Transverse colon (tissue), 4 donors: ENCODE data around the gene CNTNAP2. TPM values are rescaled to one million over a fixed set of nuclear protein-coding genes. Genes with fewer than 3 reads are reported as not detected.
"Not testable (repeated sequence)": the region's sequence is repeated elsewhere in the genome, so short reads cannot be mapped to it uniquely, and the experiment has no call there.

ENCODE experiments used
- DNase-seq: peaks from one replicate; pipeline ENCODE4 v3.0.0-alpha.2; 2019
- H3K27ac ChIP-seq, 4 donors: fragments of 200-600 bp; sonication (generic); 2 replicates each; pipeline ENCODE4 v1.5.1; 2016 to 2018; ENCODE audit warnings: inconsistent platforms in 4 of 4
- H3K27me3 ChIP-seq: fragments of 200-600 bp; sonication (generic); 2 replicates; pipeline ENCODE4 v1.5.1; 2017; ENCODE audit warnings: inconsistent platforms
- H3K36me3 ChIP-seq, 4 donors: fragments of 200-600 bp; sonication (generic); 2 replicates each; pipeline ENCODE4 v1.5.1; 2017 to 2019; ENCODE audit warnings: inconsistent platforms in 4 of 4
- H3K4me1 ChIP-seq, 4 donors: fragments of 200-600 bp; sonication (generic); 2 replicates each; pipeline ENCODE4 v1.5.1; 2017 to 2020; ENCODE audit warnings: inconsistent platforms in 4 of 4
- H3K4me3 ChIP-seq, 4 donors: fragments of 200-600 bp; sonication (generic); 1 replicate in 1 of 4; 2 replicates in 3 of 4; pipeline versions ENCODE4 v1.5.1 to v1.6.1; 2017 to 2019; ENCODE audit warnings: inconsistent platforms in 4 of 4
- H3K9me3 ChIP-seq, 2 donors: fragments of 200-600 bp; sonication (generic); 2 replicates each; pipeline ENCODE4 v1.5.1; 2017 to 2019; ENCODE audit warnings: inconsistent platforms in 2 of 2
- EP300 ChIP-seq: sonication (generic); formaldehyde crosslinking; IDR thresholded peaks from one replicate; pipeline ENCODE4 v1.6.1; 2017; ENCODE audit warnings: antibody characterized with exemption, low read depth
- POLR2A ChIP-seq: fragments of 450-650 bp; IDR thresholded peaks from one replicate; pipeline ENCODE4 v1.6.1; 2016; ENCODE audit warnings: antibody characterized with exemption, mild to moderate bottlenecking, moderate library complexity
- POLR2AphosphoS5 ChIP-seq, 3 donors: sonication (generic); formaldehyde crosslinking; IDR thresholded peaks; one replicate each; pipeline ENCODE4 v1.6.1; 2016; ENCODE audit warnings: antibody characterized with exemption in 3 of 3
- WGBS, 2 donors: methylation state at CpG; one replicate each; pipeline ENCODE4 v1.1.5; 2018; ENCODE audit warnings: low coverage in 1 of 2; 5-methylcytosine and 5-hydroxymethylcytosine counted together
- in situ Hi-C, 4 donors: fragments of 200-750 bp; cut with MboI; loops; one replicate each; pipeline versions ENCODE4 v1.15.0 to v1.15.1; 2017; ENCODE audit warnings: low sequenced_read_pairs in 3 of 4, low pct_ligation_motif_present in 1 of 4, low pct_unique_long_range_greater_than_20kb in 1 of 4
- intact Hi-C: fragments of 100-400 bp; cut with DNase I; formaldehyde crosslinking; loops from one replicate; pipeline ENCODE4 v1.15.1; 2023; ENCODE audit warnings: low total_unique reads
- total RNA-seq, 4 donors: library from RNA; depleted of rRNA; stranded (reverse); fragments of >200 nt; gene quantifications; one replicate each; pipeline ENCODE4 v1.1.0, GENCODE V29; 2016
- TF ChIP-seq, protein P1 (sequence below), 5 experiments: fragments of 200-600 bp in 3 of 5; fragments of 450-650 bp in 2 of 5; sonication (generic) in 3 of 5; IDR thresholded peaks; 1 replicate in 2 of 5; 2 replicates in 3 of 5; pipeline ENCODE4 v1.5.1; 2016 to 2017; ENCODE audit warnings: antibody characterized with exemption in 5 of 5, inconsistent platforms in 3 of 5, mild to moderate bottlenecking in 2 of 5, moderate library complexity in 1 of 5

Gene CNTNAP2
- total RNA-seq, 4 donors from 2014 or later = 0.60 to 2.9 (median 2.4) TPM

DNA sequence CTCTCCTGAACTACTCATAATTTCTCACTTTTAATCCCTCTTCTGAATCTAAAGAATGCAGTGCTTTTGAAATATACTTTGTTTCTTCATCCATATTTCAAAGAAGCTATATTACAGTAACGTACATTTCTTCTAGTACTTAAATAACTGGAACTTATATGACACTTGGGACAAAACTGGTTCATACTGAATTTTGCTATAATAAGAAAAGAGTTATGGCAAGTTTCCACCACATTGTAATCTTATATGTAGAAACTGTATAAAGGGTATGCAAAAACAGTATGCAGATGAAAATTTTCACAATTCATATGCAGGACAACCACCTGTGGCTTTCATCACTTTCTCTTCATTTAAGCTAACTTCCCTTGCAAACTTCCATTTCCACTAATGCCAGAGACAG is 785.7 kb downstream of the CNTNAP2 start:
- Histone ChIP-seq H3K4me1 (no peaks in the 10 kb centered on the region), H3K27me3 (no peaks in the 10 kb centered on the region), H3K4me3 (no peak overlapping the region), H3K36me3 (no peaks in the 10 kb centered on the region), H3K9me3 (no peaks in the 10 kb centered on the region), H3K27ac (no peak overlapping the region)
- TF ChIP-seq, protein P1, sequence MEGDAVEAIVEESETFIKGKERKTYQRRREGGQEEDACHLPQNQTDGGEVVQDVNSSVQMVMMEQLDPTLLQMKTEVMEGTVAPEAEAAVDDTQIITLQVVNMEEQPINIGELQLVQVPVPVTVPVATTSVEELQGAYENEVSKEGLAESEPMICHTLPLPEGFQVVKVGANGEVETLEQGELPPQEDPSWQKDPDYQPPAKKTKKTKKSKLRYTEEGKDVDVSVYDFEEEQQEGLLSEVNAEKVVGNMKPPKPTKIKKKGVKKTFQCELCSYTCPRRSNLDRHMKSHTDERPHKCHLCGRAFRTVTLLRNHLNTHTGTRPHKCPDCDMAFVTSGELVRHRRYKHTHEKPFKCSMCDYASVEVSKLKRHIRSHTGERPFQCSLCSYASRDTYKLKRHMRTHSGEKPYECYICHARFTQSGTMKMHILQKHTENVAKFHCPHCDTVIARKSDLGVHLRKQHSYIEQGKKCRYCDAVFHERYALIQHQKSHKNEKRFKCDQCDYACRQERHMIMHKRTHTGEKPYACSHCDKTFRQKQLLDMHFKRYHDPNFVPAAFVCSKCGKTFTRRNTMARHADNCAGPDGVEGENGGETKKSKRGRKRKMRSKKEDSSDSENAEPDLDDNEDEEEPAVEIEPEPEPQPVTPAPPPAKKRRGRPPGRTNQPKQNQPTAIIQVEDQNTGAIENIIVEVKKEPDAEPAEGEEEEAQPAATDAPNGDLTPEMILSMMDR (IDR thresholded peaks at IDR 0.05) = no peak
- no peak for TF ChIP-seq POLR2AphosphoS5 (IDR thresholded peaks at IDR 0.05)
- no peak for TF ChIP-seq POLR2A
- TF ChIP-seq EP300 = no peak
- in situ Hi-C loops = no loop called here
- intact Hi-C loops = no loop called here
- WGBS, 2 donors = 0 to 38% methylated on average over 1 of the region's 1 CpG
- DNase-seq = no peak

DNA sequence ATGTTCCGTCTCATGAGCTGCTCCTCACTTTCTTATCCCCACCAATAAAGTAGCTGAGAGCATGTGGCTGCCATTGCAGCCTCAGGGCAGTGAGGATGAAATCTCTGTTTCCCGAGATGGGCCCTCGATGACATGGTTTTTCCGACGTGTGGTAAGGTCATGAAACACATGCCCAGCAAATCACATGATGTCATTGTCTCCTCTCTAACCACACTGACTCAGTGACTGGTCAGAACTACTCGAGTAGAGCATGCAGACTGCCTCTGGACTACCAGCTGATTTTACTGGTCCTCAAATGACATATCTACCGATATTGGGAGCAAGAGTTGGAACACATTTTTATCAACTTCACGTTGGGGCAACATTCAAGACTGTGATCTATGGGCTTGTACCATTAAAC is 786.1 kb downstream of the CNTNAP2 start:
- H3K4me1 ChIP-seq = no peaks in the 10 kb centered on the region
- in situ Hi-C loops = no loop called here
- no peaks in the 10 kb centered on the region for H3K27me3 ChIP-seq
- 68 to 77% methylated on average over 2 to 8 of the region's 8 CpGs for WGBS, 2 donors
- intact Hi-C loops = no loop called here
- H3K36me3 ChIP-seq = no peaks in the 10 kb centered on the region
- H3K27ac ChIP-seq = no peak overlapping the region
- no peak overlapping the region for H3K4me3 ChIP-seq
- no peaks in the 10 kb centered on the region for H3K9me3 ChIP-seq
- DNase-seq = no peak
- no peak for TF ChIP-seq POLR2AphosphoS5 (IDR thresholded peaks at IDR 0.05)
- no peak for TF ChIP-seq POLR2A
- TF ChIP-seq, protein P1 (IDR thresholded peaks at IDR 0.05) = no peak
- TF ChIP-seq EP300 = no peak

DNA sequence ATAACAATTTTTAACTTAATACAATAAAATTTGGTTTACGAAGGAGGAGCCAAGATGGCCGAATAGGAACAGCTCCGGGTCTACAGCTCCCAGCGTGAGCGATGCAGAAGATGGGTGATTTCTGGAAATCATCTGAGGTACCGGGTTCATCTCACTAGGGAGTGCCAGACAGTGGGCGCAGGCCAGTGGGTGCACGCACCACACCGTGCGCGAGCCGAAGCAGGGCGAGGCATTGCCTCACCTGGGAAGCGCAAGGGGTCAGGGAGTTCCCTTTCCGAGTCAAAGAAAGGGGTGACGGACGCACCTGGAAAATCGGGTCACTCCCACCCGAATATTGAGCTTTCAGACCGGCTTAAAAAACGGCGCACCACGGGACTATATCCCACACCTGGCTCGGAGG is 789.1 kb downstream of the CNTNAP2 start:
- DNase-seq, H3K9me3 ChIP-seq, intact Hi-C loops, H3K4me3 ChIP-seq, in situ Hi-C loops, H3K36me3 ChIP-seq, H3K27ac ChIP-seq, H3K4me1 ChIP-seq, H3K27me3 ChIP-seq: not testable (repeated sequence)
- WGBS, 2 donors = 97 to 98% methylated on average over 12 to 24 of the region's 24 CpGs

DNA sequence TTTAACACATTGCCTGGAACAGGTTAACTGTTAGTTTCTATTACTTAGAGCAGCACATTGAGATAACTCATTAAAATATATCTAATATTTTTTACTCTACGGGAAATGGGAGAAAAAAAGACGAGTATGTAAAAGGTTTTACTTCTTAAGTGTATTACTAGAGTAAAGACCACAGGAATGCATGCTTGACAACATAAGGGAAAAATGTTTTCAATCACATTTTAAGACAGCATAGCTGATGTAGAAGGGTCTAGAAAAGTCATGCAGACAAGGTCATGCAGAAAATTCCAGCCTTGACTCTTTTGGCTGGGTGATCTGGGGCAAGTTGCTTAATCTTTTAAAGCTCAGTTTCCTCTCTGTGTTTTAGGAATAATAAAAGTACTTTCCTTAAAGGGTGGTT is 806.2 kb downstream of the CNTNAP2 start:
- H3K27me3 ChIP-seq = no peaks in the 10 kb centered on the region
- H3K9me3 ChIP-seq = peaks cover 0 to 5% of the 10 kb centered on the region in 2 donors
- TF ChIP-seq, protein P1 (IDR thresholded peaks at IDR 0.05) = no peak
- TF ChIP-seq EP300 (no peak), POLR2A (no peak), POLR2AphosphoS5 (IDR thresholded peaks at IDR 0.05) (no peak)
- in situ Hi-C loops (no loop called here), intact Hi-C loops (no loop called here)
- no peak overlapping the region for H3K4me3 ChIP-seq
- no peaks in the 10 kb centered on the region for H3K36me3 ChIP-seq
- WGBS, 2 donors = 69 to 75% methylated on average over 2 of the region's 2 CpGs
- DNase-seq = no peak
- H3K27ac ChIP-seq = no peak overlapping the region
- no peaks in the 10 kb centered on the region for H3K4me1 ChIP-seq

DNA sequence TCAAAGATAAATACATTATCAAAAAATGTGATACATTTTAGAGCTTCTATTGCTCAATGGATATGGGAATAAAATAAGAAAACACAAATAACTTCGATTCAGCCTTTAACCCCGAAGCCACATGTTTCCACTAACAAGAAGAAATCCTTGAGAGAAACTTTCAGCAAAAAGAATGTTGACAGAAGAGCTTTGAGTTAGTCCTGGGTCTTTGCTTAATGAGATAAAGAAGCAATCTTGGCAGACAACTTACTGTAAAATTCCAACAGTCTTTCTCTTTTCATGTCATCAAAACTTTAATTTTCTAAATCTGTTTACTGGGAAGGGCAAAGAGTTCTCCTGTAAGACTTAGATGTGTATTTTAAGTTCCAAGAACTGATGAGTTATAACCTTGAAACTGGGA is 810.2 kb downstream of the CNTNAP2 start:
- Histone ChIP-seq H3K9me3 (no peaks in the 10 kb centered on the region), H3K36me3 (no peaks in the 10 kb centered on the region), H3K27ac (no peak overlapping the region), H3K4me1 (no peaks in the 10 kb centered on the region), H3K27me3 (no peaks in the 10 kb centered on the region), H3K4me3 (no peak overlapping the region)
- intact Hi-C loops (no loop called here), in situ Hi-C loops (loop anchor here in 1 of 4 donors (25.0 kb wide), 1 partner anchor 110 kb away; no protein-coding TSS in a partner anchor)
- no peak for TF ChIP-seq EP300
- TF ChIP-seq POLR2A = no peak
- TF ChIP-seq POLR2AphosphoS5 (IDR thresholded peaks at IDR 0.05) = no peak
- TF ChIP-seq, protein P1 (IDR thresholded peaks at IDR 0.05) = no peak
- DNase-seq = no peak
- WGBS, 2 donors = 37 to 69% methylated on average over 2 of the region's 2 CpGs
